ENCODE measurements around the gene LRPPRC. TPM values are rescaled to one million over a fixed set of nuclear protein-coding genes. Genes with fewer than 3 reads are reported as not detected.

Gene LRPPRC
- total and polyA plus RNA-seq, 2 experiments from 2014 or later = 27.7 to 38.0 TPM

- Histone ChIP-seq H3K9me2 (ENCODE audit: insufficient read depth) (no peaks in the 10 kb centered on the region), H3K9me3 (ENCODE audit: low read depth) (no peaks in the 10 kb centered on the region), H3K9ac (no peak overlapping the region), H3K36me3 (ENCODE audit: low read depth) (no peaks in the 10 kb centered on the region), H2AFZ (no peak overlapping the region), H4K20me1 (ENCODE audit: insufficient read depth) (no peaks in the 10 kb centered on the region), H3K79me2 (ENCODE audit: insufficient read depth) (no peaks in the 10 kb centered on the region), H3F3A (ENCODE audit: insufficient read depth) (no peaks in the 10 kb centered on the region), H3K27ac (no peak overlapping the region), H3K4me1 (ENCODE audit: insufficient read depth) (no peaks in the 10 kb centered on the region), H3K27me3 (replicated peaks; ENCODE audit: insufficient read depth) (peaks cover 21% of the 10 kb centered on the region; the same call in 1 of the 2 replicates), H3K4me2 (ENCODE audit: unreplicated experiment) (no peak overlapping the region), H3K4me3 (no peak overlapping the region)
- TF ChIP-seq EZH2phosphoT487 (IDR thresholded peaks at IDR 0.05; ENCODE audit: insufficient read depth, low read depth) = no peak
- no peak for TF ChIP-seq EZH2 (IDR thresholded peaks at IDR 0.05; ENCODE audit: insufficient read depth, poor library complexity, severe bottlenecking)
- WGBS, 2 experiments (ENCODE audit: low coverage in 1 of 2, low lambda C conversion rate in 2 of 2, missing lambda C conversion rate in 2 of 2) = 68 to 78% methylated on average over 14 of the region's 14 CpGs
- DNase-seq = no peak
- in situ Hi-C loops (cut with MboI) = no loop called here
Measured at GRCh38 chr2:43839776-43840564, 155.8 kb downstream of the LRPPRC start.

- H3K9me3 ChIP-seq (ENCODE audit: low read depth) = no peaks in the 10 kb centered on the region
- 71 to 74% methylated on average over 18 to 20 of the region's 20 CpGs for WGBS, 2 experiments (ENCODE audit: low coverage in 1 of 2, low lambda C conversion rate in 2 of 2, missing lambda C conversion rate in 2 of 2)
- no peaks in the 10 kb centered on the region for H3F3A ChIP-seq (ENCODE audit: insufficient read depth)
- no peaks in the 10 kb centered on the region for H3K36me3 ChIP-seq (ENCODE audit: low read depth)
- no peak within 1 kb of the TSS for H3K27ac ChIP-seq
- peaks cover 21% of the 10 kb centered on the region; the same call in 1 of the 2 replicates for H3K27me3 ChIP-seq (replicated peaks; ENCODE audit: insufficient read depth)
- no peak within 1 kb of the TSS for H3K4me2 ChIP-seq (ENCODE audit: unreplicated experiment)
- in situ Hi-C loops (cut with MboI) = no loop called here
- no peaks in the 10 kb centered on the region for H4K20me1 ChIP-seq (ENCODE audit: insufficient read depth)
- H3K79me2 ChIP-seq (ENCODE audit: insufficient read depth) = no peaks in the 10 kb centered on the region
- no peak within 1 kb of the TSS for H3K9ac ChIP-seq
- H2AFZ ChIP-seq = no peak within 1 kb of the TSS
- no peak within 1 kb of the TSS for H3K4me3 ChIP-seq
- H3K4me1 ChIP-seq (ENCODE audit: insufficient read depth) = no peaks in the 10 kb centered on the region
- no peaks in the 10 kb centered on the region for H3K9me2 ChIP-seq (ENCODE audit: insufficient read depth)
- DNase-seq = no peak
- TF ChIP-seq EZH2 (IDR thresholded peaks at IDR 0.05; ENCODE audit: insufficient read depth, poor library complexity, severe bottlenecking) (no peak), EZH2phosphoT487 (IDR thresholded peaks at IDR 0.05; ENCODE audit: insufficient read depth, low read depth) (no peak)
Measured at GRCh38 chr2:43838560-43839267, 157.1 kb downstream of the LRPPRC start, which contains the start of the genes ABCG5 and ABCG8. Gene ABCG5, minus strand, starts transcription at chr2:43838839. Its CDS starts 160 bp downstream, at chr2:43838679. Gene ABCG8, plus strand, starts transcription at chr2:43838971. Its CDS starts 83 bp downstream, at chr2:43839054.

GRCh38 chr2:43837831-43838559 is 157.8 kb downstream of the LRPPRC start:
- H3K9ac ChIP-seq = no peak overlapping the region
- H3K9me2 ChIP-seq (ENCODE audit: insufficient read depth) = no peaks in the 10 kb centered on the region
- H2AFZ ChIP-seq = no peak overlapping the region
- no peak overlapping the region for H3K4me2 ChIP-seq (ENCODE audit: unreplicated experiment)
- H3K4me3 ChIP-seq = no peak overlapping the region
- no peaks in the 10 kb centered on the region for H3F3A ChIP-seq (ENCODE audit: insufficient read depth)
- TF ChIP-seq EZH2 (IDR thresholded peaks at IDR 0.05; ENCODE audit: insufficient read depth, poor library complexity, severe bottlenecking) = no peak
- no peak for TF ChIP-seq EZH2phosphoT487 (IDR thresholded peaks at IDR 0.05; ENCODE audit: insufficient read depth, low read depth)
- WGBS, 2 experiments (ENCODE audit: low coverage in 1 of 2, low lambda C conversion rate in 2 of 2, missing lambda C conversion rate in 2 of 2) = 78 to 83% methylated on average over 21 of the region's 21 CpGs
- in situ Hi-C loops (cut with MboI) = no loop called here
- H3K79me2 ChIP-seq (ENCODE audit: insufficient read depth) = no peaks in the 10 kb centered on the region
- H4K20me1 ChIP-seq (ENCODE audit: insufficient read depth) = no peaks in the 10 kb centered on the region
- H3K9me3 ChIP-seq (ENCODE audit: low read depth) = no peaks in the 10 kb centered on the region
- H3K27me3 ChIP-seq (replicated peaks; ENCODE audit: insufficient read depth) = peaks cover 21% of the 10 kb centered on the region; the same call in 1 of the 2 replicates
- no peaks in the 10 kb centered on the region for H3K36me3 ChIP-seq (ENCODE audit: low read depth)
- no peaks in the 10 kb centered on the region for H3K4me1 ChIP-seq (ENCODE audit: insufficient read depth)
- no peak overlapping the region for H3K27ac ChIP-seq
- no peak for DNase-seq

- TF ChIP-seq EZH2 (IDR thresholded peaks at IDR 0.05; ENCODE audit: insufficient read depth, poor library complexity, severe bottlenecking) = no peak
- no peaks in the 10 kb centered on the region for H3K79me2 ChIP-seq (ENCODE audit: insufficient read depth)
- H3K27me3 ChIP-seq (replicated peaks; ENCODE audit: insufficient read depth) = peaks cover 26% of the 10 kb centered on the region; the same call in 1 of the 2 replicates
- in situ Hi-C loops (cut with MboI) = no loop called here
- no peaks in the 10 kb centered on the region for H3K4me1 ChIP-seq (ENCODE audit: insufficient read depth)
- no peak overlapping the region for H3K4me2 ChIP-seq (ENCODE audit: unreplicated experiment)
- H3K27ac ChIP-seq = no peak overlapping the region
- no peak overlapping the region for H3K9ac ChIP-seq
- no peak overlapping the region for H2AFZ ChIP-seq
- H3K9me3 ChIP-seq (ENCODE audit: low read depth) = no peaks in the 10 kb centered on the region
- no peaks in the 10 kb centered on the region for H4K20me1 ChIP-seq (ENCODE audit: insufficient read depth)
- H3K4me3 ChIP-seq = no peak overlapping the region
- no peaks in the 10 kb centered on the region for H3K36me3 ChIP-seq (ENCODE audit: low read depth)
- no peaks in the 10 kb centered on the region for H3F3A ChIP-seq (ENCODE audit: insufficient read depth)
- DNase-seq = no peak
- 55 to 56% methylated on average over 4 of the region's 4 CpGs for WGBS, 2 experiments (ENCODE audit: low coverage in 1 of 2, low lambda C conversion rate in 2 of 2, missing lambda C conversion rate in 2 of 2)
- H3K9me2 ChIP-seq (ENCODE audit: insufficient read depth) = no peaks in the 10 kb centered on the region
Measured at GRCh38 chr2:43837033-43837432, 158.8 kb downstream of the LRPPRC start.

Small RNA genes lying within 50 kb of the gene (small RNA-seq; reads per million reads assigned to genes)
- gene RN7SL455P (ENCODE audit: low read depth, low replicate concordance) (not detected), gene RNU6-1048P (ENCODE audit: low read depth, low replicate concordance) (not detected)

Other genes starting within 250 kb of the LRPPRC start
- 15.9 and 21.0 TPM in 2 replicates for gene DYNC2LI1, start 221.9 kb downstream of the LRPPRC start, total RNA-seq (2014; rRNA removed; shearing (Covaris generic))
- gene DYNC2LI1, start 221.9 kb downstream of the LRPPRC start, polyA plus RNA-seq (2016; fragmentation: Nextera tagmentation; extraction: Ambion mirVana) = 21.9 and 25.4 TPM in 2 replicates
- gene ABCG5, start 157.2 kb downstream of the LRPPRC start, total RNA-seq (2014; rRNA removed; shearing (Covaris generic)) = not detected in 2 replicates
- gene ABCG5, start 157.2 kb downstream of the LRPPRC start, polyA plus RNA-seq (2016; fragmentation: Nextera tagmentation; extraction: Ambion mirVana) = not detected in 2 replicates
- not detected in 2 replicates for gene ABCG8, start 157.0 kb downstream of the LRPPRC start, total RNA-seq (2014; rRNA removed; shearing (Covaris generic))
- gene ABCG8, start 157.0 kb downstream of the LRPPRC start, polyA plus RNA-seq (2016; fragmentation: Nextera tagmentation; extraction: Ambion mirVana) = 0.04 TPM in 1 of 2 replicates, not detected in the other
- 17.4 and 24.4 TPM in 2 replicates for gene PPM1B, start 172.9 kb upstream of the LRPPRC start, total RNA-seq (2014; rRNA removed; shearing (Covaris generic))
- 19.7 and 23.1 TPM in 2 replicates for gene PPM1B, start 172.9 kb upstream of the LRPPRC start, polyA plus RNA-seq (2016; fragmentation: Nextera tagmentation; extraction: Ambion mirVana)